Heart left ventricle (tissue), 13 donors: ENCODE data around the gene FBXO41.

Source experiments
- POLR2A ChIP-seq, 2 donors: fragments of 450-650 bp; IDR thresholded peaks; one replicate each; pipeline ENCODE4 v1.6.1; 2017; ENCODE audit warnings: antibody characterized with exemption in 2 of 2, mild to moderate bottlenecking in 2 of 2, moderate library complexity in 2 of 2
- TF ChIP-seq, protein P1 (sequence below), 12 donors: fragments of 200-600 bp; sonication (generic) in 4 of 12; IDR thresholded peaks; one replicate each; pipeline versions ENCODE4 v1.5.0 to v1.8.0; 2018 to 2022; ENCODE audit warnings: antibody characterized with exemption in 12 of 12, mild to moderate bottlenecking in 5 of 12
- donor health status: ischemic (EF 13 %, LVEDD 7.1; RV severe dilation, severe dysfunction).
- donor health status: DM: no; HTN: yes; CAD: no.
- donor health status: DM: no; HTN: no; CAD: no.
- donor health status: ischemic (EF 25% LVEDD 6.9; RV normal size, moderate dysfunction).
- donor health status: ischemic (EF 25% LVEDD 5.7; RV mildly dilated, moderate dysfunction).
- donor health status: ischemic (EF 35%, LVEDD 5.7; RV mildly dilated, moderate dysfunction).
- donor health status: nonischemic (EF 11% LVEDD 7.7; RV severe dilation, severe dysfunction).
- donor health status: DM: yes; HTN: yes; CAD: no.
- donor health status: PGD.
- donor health status: ischemic (EF 29% LVEDD 5.4; RV normal size, mild dysfunction).
- donor health status: nonischemic (EF 23%, LVEDD 6.1; RV moderate dilation, normal function).

DNA sequence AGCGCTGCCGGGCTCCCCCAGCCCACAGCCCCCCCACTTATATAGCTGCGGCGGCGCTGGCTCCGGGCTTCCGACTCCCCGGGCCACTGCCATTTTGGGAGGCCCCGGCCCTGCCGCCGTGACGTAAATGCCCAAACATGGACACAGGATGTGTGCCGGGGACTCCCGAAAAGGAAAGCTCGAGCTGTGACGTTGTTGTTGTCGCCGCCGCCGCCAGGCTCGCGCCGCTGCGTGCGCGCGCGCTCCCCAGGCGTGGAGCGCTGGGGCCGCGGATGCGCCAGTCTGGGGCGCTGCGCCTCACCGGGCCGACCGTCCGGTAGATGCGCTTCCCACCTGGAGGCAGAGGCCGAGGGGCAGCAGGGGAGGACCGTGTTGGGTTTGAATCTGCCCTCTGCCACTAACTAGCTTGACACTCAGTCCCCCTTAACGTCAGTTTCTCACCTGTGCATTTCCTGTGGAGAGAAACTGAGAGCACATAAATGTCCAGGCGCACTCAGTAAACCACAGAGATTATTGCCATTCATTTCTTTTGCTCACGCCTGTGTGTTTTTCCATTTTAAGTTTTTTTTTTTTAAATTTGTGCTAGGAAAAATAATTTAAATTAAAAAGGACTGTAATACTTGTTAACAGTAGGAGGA lies 9.4 kb upstream of the FBXO41 start, which contains the start of gene EGR4:
- TF ChIP-seq POLR2A (IDR thresholded peaks at IDR 0.05): no peak
- TF ChIP-seq, protein P1, sequence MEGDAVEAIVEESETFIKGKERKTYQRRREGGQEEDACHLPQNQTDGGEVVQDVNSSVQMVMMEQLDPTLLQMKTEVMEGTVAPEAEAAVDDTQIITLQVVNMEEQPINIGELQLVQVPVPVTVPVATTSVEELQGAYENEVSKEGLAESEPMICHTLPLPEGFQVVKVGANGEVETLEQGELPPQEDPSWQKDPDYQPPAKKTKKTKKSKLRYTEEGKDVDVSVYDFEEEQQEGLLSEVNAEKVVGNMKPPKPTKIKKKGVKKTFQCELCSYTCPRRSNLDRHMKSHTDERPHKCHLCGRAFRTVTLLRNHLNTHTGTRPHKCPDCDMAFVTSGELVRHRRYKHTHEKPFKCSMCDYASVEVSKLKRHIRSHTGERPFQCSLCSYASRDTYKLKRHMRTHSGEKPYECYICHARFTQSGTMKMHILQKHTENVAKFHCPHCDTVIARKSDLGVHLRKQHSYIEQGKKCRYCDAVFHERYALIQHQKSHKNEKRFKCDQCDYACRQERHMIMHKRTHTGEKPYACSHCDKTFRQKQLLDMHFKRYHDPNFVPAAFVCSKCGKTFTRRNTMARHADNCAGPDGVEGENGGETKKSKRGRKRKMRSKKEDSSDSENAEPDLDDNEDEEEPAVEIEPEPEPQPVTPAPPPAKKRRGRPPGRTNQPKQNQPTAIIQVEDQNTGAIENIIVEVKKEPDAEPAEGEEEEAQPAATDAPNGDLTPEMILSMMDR (IDR thresholded peaks at IDR 0.05): no peak
